ENCODE results near the gene RPS4Y1.
"Not testable (repeated sequence)": the region's sequence is repeated elsewhere in the genome, so short reads cannot be mapped to it uniquely, and the experiment has no call there.

The RPS4Y1 gene

GRCh38 chrY:2868035-2868607, 26.7 kb downstream of the RPS4Y1 start:
- no peak overlapping the region for H3K4me3 ChIP-seq (ENCODE audit: low read depth in 1 of 2, low read length in 2 of 2)
- peaks cover 7 to 8% of the 10 kb centered on the region in 2 donors for H3K4me1 ChIP-seq (ENCODE audit: control insufficient read depth in 1 of 2, insufficient read depth in 2 of 2, low read length in 2 of 2)
- H3K27me3 ChIP-seq (ENCODE audit: control insufficient read depth in 1 of 2, insufficient read depth in 2 of 2, low read length in 2 of 2): no peaks in the 10 kb centered on the region
- H3K36me3 ChIP-seq (ENCODE audit: control insufficient read depth in 1 of 2, insufficient read depth in 2 of 2, low read length in 2 of 2): peaks cover 3 to 27% of the 10 kb centered on the region in 2 donors
- H3K9me3 ChIP-seq (ENCODE audit: control insufficient read depth in 1 of 2, low read length in 2 of 2): peaks cover 0 to 6% of the 10 kb centered on the region in 2 donors
- H3K27ac ChIP-seq (ENCODE audit: low read depth, low read length): no peak overlapping the region
- no peak overlapping the region for H3K9ac ChIP-seq (ENCODE audit: low read depth in 1 of 2, low read length in 2 of 2)

GRCh38 chrY:2872234-2872633, 30.8 kb downstream of the RPS4Y1 start:
- not testable (repeated sequence) for H3K4me3 ChIP-seq (ENCODE audit: low read depth in 1 of 2, low read length in 2 of 2); H3K9me3 ChIP-seq (ENCODE audit: control insufficient read depth in 1 of 2, low read length in 2 of 2); H3K9ac ChIP-seq (ENCODE audit: low read depth in 1 of 2, low read length in 2 of 2); H3K4me1 ChIP-seq (ENCODE audit: control insufficient read depth in 1 of 2, insufficient read depth in 2 of 2, low read length in 2 of 2); H3K27me3 ChIP-seq (ENCODE audit: control insufficient read depth in 1 of 2, insufficient read depth in 2 of 2, low read length in 2 of 2); H3K27ac ChIP-seq (ENCODE audit: low read depth, low read length)
- peaks cover 0 to 12% of the 10 kb centered on the region in 2 donors for H3K36me3 ChIP-seq (ENCODE audit: control insufficient read depth in 1 of 2, insufficient read depth in 2 of 2, low read length in 2 of 2)

GRCh38 chrY:2874211-2874610, 32.8 kb downstream of the RPS4Y1 start:
- H3K27ac ChIP-seq (ENCODE audit: low read depth, low read length): no peak overlapping the region

GRCh38 chrY:2883561-2883960, 42.2 kb downstream of the RPS4Y1 start:
- no peak overlapping the region for H3K4me3 ChIP-seq (ENCODE audit: low read depth in 1 of 2, low read length in 2 of 2)
- H3K36me3 ChIP-seq (ENCODE audit: control insufficient read depth in 1 of 2, insufficient read depth in 2 of 2, low read length in 2 of 2): no peaks in the 10 kb centered on the region
- no peaks in the 10 kb centered on the region for H3K4me1 ChIP-seq (ENCODE audit: control insufficient read depth in 1 of 2, insufficient read depth in 2 of 2, low read length in 2 of 2)
- H3K27me3 ChIP-seq (ENCODE audit: control insufficient read depth in 1 of 2, insufficient read depth in 2 of 2, low read length in 2 of 2): no peaks in the 10 kb centered on the region
- H3K27ac ChIP-seq (ENCODE audit: low read depth, low read length): no peak overlapping the region
- no peaks in the 10 kb centered on the region for H3K9me3 ChIP-seq (ENCODE audit: control insufficient read depth in 1 of 2, low read length in 2 of 2)
- H3K9ac ChIP-seq (ENCODE audit: low read depth in 1 of 2, low read length in 2 of 2): no peak overlapping the region

More at GRCh38 chrY:2874211-2874610, 32.8 kb downstream of the RPS4Y1 start:
- Histone ChIP-seq H3K36me3 (ENCODE audit: control insufficient read depth in 1 of 2, insufficient read depth in 2 of 2, low read length in 2 of 2) (no peaks in the 10 kb centered on the region), H3K4me1 (ENCODE audit: control insufficient read depth in 1 of 2, insufficient read depth in 2 of 2, low read length in 2 of 2) (no peaks in the 10 kb centered on the region), H3K9me3 (ENCODE audit: control insufficient read depth in 1 of 2, low read length in 2 of 2) (peaks cover 0 to 6% of the 10 kb centered on the region in 2 donors), H3K27me3 (ENCODE audit: control insufficient read depth in 1 of 2, insufficient read depth in 2 of 2, low read length in 2 of 2) (no peaks in the 10 kb centered on the region), H3K9ac (ENCODE audit: low read depth in 1 of 2, low read length in 2 of 2) (no peak overlapping the region), H3K4me3 (ENCODE audit: low read depth in 1 of 2, low read length in 2 of 2) (no peak overlapping the region)

GRCh38 chrY:2885880-2886279, 44.5 kb downstream of the RPS4Y1 start:
- H3K36me3 ChIP-seq (ENCODE audit: control insufficient read depth in 1 of 2, insufficient read depth in 2 of 2, low read length in 2 of 2): no peaks in the 10 kb centered on the region
- no peak overlapping the region for H3K4me3 ChIP-seq (ENCODE audit: low read depth in 1 of 2, low read length in 2 of 2)
- no peaks in the 10 kb centered on the region for H3K4me1 ChIP-seq (ENCODE audit: control insufficient read depth in 1 of 2, insufficient read depth in 2 of 2, low read length in 2 of 2)
- H3K9ac ChIP-seq (ENCODE audit: low read depth in 1 of 2, low read length in 2 of 2): no peak overlapping the region
- no peaks in the 10 kb centered on the region for H3K9me3 ChIP-seq (ENCODE audit: control insufficient read depth in 1 of 2, low read length in 2 of 2)
- no peak overlapping the region for H3K27ac ChIP-seq (ENCODE audit: low read depth, low read length)
- no peaks in the 10 kb centered on the region for H3K27me3 ChIP-seq (ENCODE audit: control insufficient read depth in 1 of 2, insufficient read depth in 2 of 2, low read length in 2 of 2)

GRCh38 chrY:2887386-2887785, 46.0 kb downstream of the RPS4Y1 start:
- no peaks in the 10 kb centered on the region for H3K36me3 ChIP-seq (ENCODE audit: control insufficient read depth in 1 of 2, insufficient read depth in 2 of 2, low read length in 2 of 2)
- no peaks in the 10 kb centered on the region for H3K9me3 ChIP-seq (ENCODE audit: control insufficient read depth in 1 of 2, low read length in 2 of 2)
- no peaks in the 10 kb centered on the region for H3K27me3 ChIP-seq (ENCODE audit: control insufficient read depth in 1 of 2, insufficient read depth in 2 of 2, low read length in 2 of 2)
- no peaks in the 10 kb centered on the region for H3K4me1 ChIP-seq (ENCODE audit: control insufficient read depth in 1 of 2, insufficient read depth in 2 of 2, low read length in 2 of 2)
- H3K27ac ChIP-seq (ENCODE audit: low read depth, low read length): no peak overlapping the region
- no peak overlapping the region for H3K4me3 ChIP-seq (ENCODE audit: low read depth in 1 of 2, low read length in 2 of 2)
- no peak overlapping the region for H3K9ac ChIP-seq (ENCODE audit: low read depth in 1 of 2, low read length in 2 of 2)

GRCh38 chrY:2887955-2888354, 46.6 kb downstream of the RPS4Y1 start:
- H3K4me1 ChIP-seq (ENCODE audit: control insufficient read depth in 1 of 2, insufficient read depth in 2 of 2, low read length in 2 of 2): no peaks in the 10 kb centered on the region
- H3K4me3 ChIP-seq (ENCODE audit: low read depth in 1 of 2, low read length in 2 of 2): no peak overlapping the region
- H3K27ac ChIP-seq (ENCODE audit: low read depth, low read length): no peak overlapping the region
- H3K9ac ChIP-seq (ENCODE audit: low read depth in 1 of 2, low read length in 2 of 2): no peak overlapping the region
- H3K27me3 ChIP-seq (ENCODE audit: control insufficient read depth in 1 of 2, insufficient read depth in 2 of 2, low read length in 2 of 2): no peaks in the 10 kb centered on the region
- H3K9me3 ChIP-seq (ENCODE audit: control insufficient read depth in 1 of 2, low read length in 2 of 2): no peaks in the 10 kb centered on the region
- no peaks in the 10 kb centered on the region for H3K36me3 ChIP-seq (ENCODE audit: control insufficient read depth in 1 of 2, insufficient read depth in 2 of 2, low read length in 2 of 2)

- Histone ChIP-seq H3K9me3 (ENCODE audit: control insufficient read depth in 1 of 2, low read length in 2 of 2) (no peaks in the 10 kb centered on the region), H3K4me3 (ENCODE audit: low read depth in 1 of 2, low read length in 2 of 2) (no peak overlapping the region), H3K4me1 (ENCODE audit: control insufficient read depth in 1 of 2, insufficient read depth in 2 of 2, low read length in 2 of 2) (no peaks in the 10 kb centered on the region), H3K27ac (ENCODE audit: low read depth, low read length) (no peak overlapping the region), H3K36me3 (ENCODE audit: control insufficient read depth in 1 of 2, insufficient read depth in 2 of 2, low read length in 2 of 2) (no peaks in the 10 kb centered on the region), H3K9ac (ENCODE audit: low read depth in 1 of 2, low read length in 2 of 2) (no peak overlapping the region), H3K27me3 (ENCODE audit: control insufficient read depth in 1 of 2, insufficient read depth in 2 of 2, low read length in 2 of 2) (no peaks in the 10 kb centered on the region)
Measured at GRCh38 chrY:2893471-2893870, 52.1 kb downstream of the RPS4Y1 start.

GRCh38 chrY:2896050-2896449, 54.6 kb downstream of the RPS4Y1 start:
- no peaks in the 10 kb centered on the region for H3K27me3 ChIP-seq (ENCODE audit: control insufficient read depth in 1 of 2, insufficient read depth in 2 of 2, low read length in 2 of 2)
- H3K4me3 ChIP-seq (ENCODE audit: low read depth in 1 of 2, low read length in 2 of 2): no peak overlapping the region
- H3K4me1 ChIP-seq (ENCODE audit: control insufficient read depth in 1 of 2, insufficient read depth in 2 of 2, low read length in 2 of 2): no peaks in the 10 kb centered on the region
- H3K9me3 ChIP-seq (ENCODE audit: control insufficient read depth in 1 of 2, low read length in 2 of 2): no peaks in the 10 kb centered on the region
- no peak overlapping the region for H3K9ac ChIP-seq (ENCODE audit: low read depth in 1 of 2, low read length in 2 of 2)
- H3K36me3 ChIP-seq (ENCODE audit: control insufficient read depth in 1 of 2, insufficient read depth in 2 of 2, low read length in 2 of 2): no peaks in the 10 kb centered on the region
- H3K27ac ChIP-seq (ENCODE audit: low read depth, low read length): no peak overlapping the region

GRCh38 chrY:2907356-2907755, 66.0 kb downstream of the RPS4Y1 start:
- H3K27ac ChIP-seq (ENCODE audit: low read depth, low read length): no peak overlapping the region
- no peaks in the 10 kb centered on the region for H3K36me3 ChIP-seq (ENCODE audit: control insufficient read depth in 1 of 2, insufficient read depth in 2 of 2, low read length in 2 of 2)
- H3K27me3 ChIP-seq (ENCODE audit: control insufficient read depth in 1 of 2, insufficient read depth in 2 of 2, low read length in 2 of 2): no peaks in the 10 kb centered on the region
- H3K4me1 ChIP-seq (ENCODE audit: control insufficient read depth in 1 of 2, insufficient read depth in 2 of 2, low read length in 2 of 2): no peaks in the 10 kb centered on the region
- H3K4me3 ChIP-seq (ENCODE audit: low read depth in 1 of 2, low read length in 2 of 2): no peak overlapping the region
- no peaks in the 10 kb centered on the region for H3K9me3 ChIP-seq (ENCODE audit: control insufficient read depth in 1 of 2, low read length in 2 of 2)
- H3K9ac ChIP-seq (ENCODE audit: low read depth in 1 of 2, low read length in 2 of 2): no peak overlapping the region

Data from duodenal mucosa (tissue), 2 donors.